Central memory CD8-positive, alpha-beta T cell (primary cell): ENCODE results near the gene AOC1.

ENCODE experiments used
- ATAC-seq: fragments of 150-1000 bp; cut with Tn5 transposase; replicated peaks from 2 replicates; pipeline ENCODE4 v1.10.0; 2022; ENCODE audit warnings: mild to moderate bottlenecking, moderate FRiP score, moderate number of reproducible peaks; ENCODE audit not compliant: poor library complexity, severe bottlenecking; ENCODE audit errors: extremely low read depth
- DNase-seq, 2 donors: peaks; one replicate each; pipeline ENCODE4 v3.0.0; 2021; ENCODE audit warnings: low spot score in 2 of 2
- H3K27ac Mint-ChIP-seq: one replicate; pipeline ENCODE4 v1.8.0; 2022; ENCODE audit warnings: low read depth, mild to moderate bottlenecking, moderate library complexity, mixed read lengths
- H3K27me3 Mint-ChIP-seq: one replicate; pipeline ENCODE4 v1.8.0; 2022; ENCODE audit warnings: mixed read lengths
- H3K36me3 Mint-ChIP-seq: one replicate; pipeline ENCODE4 v1.8.0; 2022; ENCODE audit warnings: mild to moderate bottlenecking, moderate library complexity, mixed read lengths; ENCODE audit not compliant: insufficient read depth
- H3K4me1 Mint-ChIP-seq: one replicate; pipeline ENCODE4 v1.8.0; 2022; ENCODE audit warnings: mixed read lengths
- H3K4me3 Mint-ChIP-seq: one replicate; pipeline ENCODE4 v1.8.0; 2022; ENCODE audit warnings: mild to moderate bottlenecking, moderate library complexity, mixed read lengths
- H3K9me3 Mint-ChIP-seq: one replicate; pipeline ENCODE4 v1.8.0; 2022; ENCODE audit warnings: mixed read lengths

The AOC1 gene

GRCh38 chr7:150845421-150845861 lies 6.9 kb upstream of the AOC1 start:
- H3K9me3 Mint-ChIP-seq = no peaks in the 10 kb centered on the region
- peaks cover 6% of the 10 kb centered on the region for H3K27me3 Mint-ChIP-seq
- DNase-seq = no peak
- H3K27ac Mint-ChIP-seq = no peak overlapping the region
- no peak for ATAC-seq
- no peak overlapping the region for H3K4me3 Mint-ChIP-seq
- no peaks in the 10 kb centered on the region for H3K36me3 Mint-ChIP-seq
- H3K4me1 Mint-ChIP-seq = no peaks in the 10 kb centered on the region

DNA sequence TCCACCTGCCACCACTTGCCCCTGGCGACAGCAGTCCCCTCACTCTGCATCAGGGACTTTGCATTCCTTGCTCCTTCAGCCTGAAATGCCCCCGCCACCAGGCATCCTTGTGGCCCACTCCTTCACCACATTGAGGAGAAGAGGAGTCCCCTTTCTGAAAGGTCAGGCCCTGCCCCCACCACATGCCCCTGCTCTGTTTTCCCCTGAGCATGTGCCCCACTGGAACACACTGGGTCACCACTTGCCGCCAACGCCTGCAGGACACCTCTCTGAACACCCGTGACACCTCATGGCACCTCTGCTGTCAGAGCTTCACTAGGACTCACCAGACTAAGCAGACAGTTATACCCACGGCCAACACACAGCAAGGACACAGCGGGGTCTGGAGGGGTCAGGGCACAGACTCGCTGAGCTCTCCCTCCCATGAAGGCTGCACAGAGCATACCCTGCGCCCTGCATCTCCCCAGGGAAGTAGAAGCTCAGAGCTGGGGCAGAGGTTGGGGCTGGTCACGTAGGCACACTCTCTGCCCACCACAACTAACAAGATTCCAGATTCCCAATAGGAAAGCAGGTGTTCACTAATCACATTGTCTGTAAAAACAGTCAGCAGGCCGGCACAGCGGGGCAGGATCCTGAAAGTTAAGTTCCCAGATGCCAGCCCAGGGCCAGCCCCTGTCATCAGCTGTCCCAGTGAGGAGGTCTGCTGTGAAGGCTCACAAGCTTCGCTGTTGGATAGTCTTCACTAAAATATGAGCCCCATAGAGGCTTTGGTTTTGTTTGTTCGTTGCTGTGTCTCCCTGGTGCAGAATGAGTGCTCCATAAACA lies 5.8 kb upstream of the AOC1 start:
- H3K27me3 Mint-ChIP-seq = peaks cover 17% of the 10 kb centered on the region
- ATAC-seq (no peak), DNase-seq (no peak)
- H3K4me3 Mint-ChIP-seq = no peak overlapping the region
- no peaks in the 10 kb centered on the region for H3K9me3 Mint-ChIP-seq
- no peaks in the 10 kb centered on the region for H3K4me1 Mint-ChIP-seq
- H3K27ac Mint-ChIP-seq = no peak overlapping the region
- no peaks in the 10 kb centered on the region for H3K36me3 Mint-ChIP-seq

DNA sequence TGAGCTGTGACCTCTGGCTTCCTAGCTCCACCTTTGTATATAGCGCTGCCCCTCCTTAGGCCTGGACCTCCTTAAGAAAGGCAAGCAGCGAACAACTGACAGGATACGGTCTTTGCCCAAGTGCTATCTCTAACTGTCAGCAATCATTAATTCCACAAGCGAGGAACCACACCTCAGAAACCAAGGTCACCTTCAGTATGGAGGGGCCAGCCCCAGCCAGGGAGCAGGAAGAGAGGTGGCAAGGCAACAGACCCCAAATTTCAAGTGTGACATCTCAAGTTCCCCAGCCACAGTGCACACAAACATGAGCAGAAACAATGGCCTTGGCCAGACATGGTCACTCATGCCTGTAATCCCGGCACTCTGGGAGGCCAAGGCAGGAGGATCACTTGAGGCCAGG lies 4.8 kb upstream of the AOC1 start:
- no peaks in the 10 kb centered on the region for H3K9me3 Mint-ChIP-seq
- H3K36me3 Mint-ChIP-seq = no peaks in the 10 kb centered on the region
- peaks cover 27% of the 10 kb centered on the region for H3K27me3 Mint-ChIP-seq
- H3K4me1 Mint-ChIP-seq = peaks cover 4% of the 10 kb centered on the region
- DNase-seq (no peak), ATAC-seq (no peak)
- no peak overlapping the region for H3K27ac Mint-ChIP-seq
- no peak overlapping the region for H3K4me3 Mint-ChIP-seq

DNA sequence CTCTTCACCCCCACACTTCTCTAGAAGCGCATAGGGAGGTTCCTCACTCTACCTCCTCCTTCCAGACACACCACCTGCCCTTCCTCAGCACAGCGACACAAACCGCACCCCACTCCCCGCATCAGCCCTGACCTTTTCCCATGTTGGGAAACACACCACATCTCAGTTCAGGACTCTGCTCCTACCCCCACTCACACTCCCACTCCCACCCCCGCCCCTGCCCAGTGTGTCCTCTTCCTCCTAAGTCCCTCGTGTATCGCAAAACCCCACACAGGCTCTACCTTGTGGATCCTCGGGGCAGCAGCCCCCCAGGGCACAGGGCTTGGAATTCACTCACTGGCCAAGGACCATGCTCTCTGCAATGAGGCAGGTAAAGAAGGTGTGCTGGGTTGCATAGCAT lies 4.2 kb upstream of the AOC1 start:
- Mint-ChIP-seq H3K27me3 (peaks cover 33% of the 10 kb centered on the region), H3K4me3 (no peak overlapping the region), H3K9me3 (no peaks in the 10 kb centered on the region), H3K27ac (no peak overlapping the region), H3K4me1 (peaks cover 5% of the 10 kb centered on the region), H3K36me3 (no peaks in the 10 kb centered on the region)
- no peak for DNase-seq
- ATAC-seq = no peak

GRCh38 chr7:150848561-150849115 lies 3.7 kb upstream of the AOC1 start:
- ATAC-seq (no peak), DNase-seq (no peak)
- H3K36me3 Mint-ChIP-seq = no peaks in the 10 kb centered on the region
- H3K27ac Mint-ChIP-seq = no peak overlapping the region
- H3K9me3 Mint-ChIP-seq = no peaks in the 10 kb centered on the region
- no peak overlapping the region for H3K4me3 Mint-ChIP-seq
- H3K27me3 Mint-ChIP-seq = peaks cover 35% of the 10 kb centered on the region
- peaks cover 5% of the 10 kb centered on the region for H3K4me1 Mint-ChIP-seq

DNA sequence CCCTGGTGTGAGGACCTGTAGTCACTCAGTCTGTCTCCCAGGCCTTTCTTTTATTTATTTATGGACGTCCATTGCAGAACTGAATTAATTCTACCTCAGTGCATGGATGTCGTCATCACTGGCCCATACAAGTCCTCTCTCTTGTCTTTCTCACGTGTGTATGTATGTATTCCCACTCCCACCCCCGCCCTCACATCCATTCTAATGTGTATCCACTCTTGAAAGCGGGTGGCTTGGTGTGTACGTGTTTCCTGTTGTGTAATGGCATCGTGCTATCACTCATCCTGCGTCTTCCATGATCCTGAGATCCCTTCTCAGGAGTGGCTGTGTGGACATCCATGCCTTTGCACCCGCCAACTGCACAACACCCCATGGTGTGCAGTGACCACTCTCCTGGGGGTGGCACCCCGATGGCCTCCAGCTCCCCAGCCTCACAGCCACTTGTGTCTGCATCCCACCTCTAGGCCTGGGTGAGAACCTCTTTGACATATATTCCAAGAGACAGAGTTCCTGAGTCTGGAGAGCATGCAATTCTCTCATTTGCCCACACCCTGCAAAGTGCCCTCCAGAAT lies 3.0 kb upstream of the AOC1 start:
- Mint-ChIP-seq H3K9me3 (no peaks in the 10 kb centered on the region), H3K4me3 (no peak overlapping the region), H3K4me1 (peaks cover 5% of the 10 kb centered on the region), H3K27ac (no peak overlapping the region), H3K27me3 (peaks cover 35% of the 10 kb centered on the region), H3K36me3 (no peaks in the 10 kb centered on the region)
- DNase-seq = no peak
- no peak for ATAC-seq

GRCh38 chr7:150850273-150850672 lies 2.0 kb upstream of the AOC1 start:
- peaks cover 5% of the 10 kb centered on the region for H3K4me1 Mint-ChIP-seq
- no peaks in the 10 kb centered on the region for H3K9me3 Mint-ChIP-seq
- peaks cover 38% of the 10 kb centered on the region for H3K27me3 Mint-ChIP-seq
- DNase-seq = no peak
- ATAC-seq = no peak
- H3K36me3 Mint-ChIP-seq = no peaks in the 10 kb centered on the region
- H3K4me3 Mint-ChIP-seq = no peak overlapping the region
- H3K27ac Mint-ChIP-seq = no peak overlapping the region

DNA sequence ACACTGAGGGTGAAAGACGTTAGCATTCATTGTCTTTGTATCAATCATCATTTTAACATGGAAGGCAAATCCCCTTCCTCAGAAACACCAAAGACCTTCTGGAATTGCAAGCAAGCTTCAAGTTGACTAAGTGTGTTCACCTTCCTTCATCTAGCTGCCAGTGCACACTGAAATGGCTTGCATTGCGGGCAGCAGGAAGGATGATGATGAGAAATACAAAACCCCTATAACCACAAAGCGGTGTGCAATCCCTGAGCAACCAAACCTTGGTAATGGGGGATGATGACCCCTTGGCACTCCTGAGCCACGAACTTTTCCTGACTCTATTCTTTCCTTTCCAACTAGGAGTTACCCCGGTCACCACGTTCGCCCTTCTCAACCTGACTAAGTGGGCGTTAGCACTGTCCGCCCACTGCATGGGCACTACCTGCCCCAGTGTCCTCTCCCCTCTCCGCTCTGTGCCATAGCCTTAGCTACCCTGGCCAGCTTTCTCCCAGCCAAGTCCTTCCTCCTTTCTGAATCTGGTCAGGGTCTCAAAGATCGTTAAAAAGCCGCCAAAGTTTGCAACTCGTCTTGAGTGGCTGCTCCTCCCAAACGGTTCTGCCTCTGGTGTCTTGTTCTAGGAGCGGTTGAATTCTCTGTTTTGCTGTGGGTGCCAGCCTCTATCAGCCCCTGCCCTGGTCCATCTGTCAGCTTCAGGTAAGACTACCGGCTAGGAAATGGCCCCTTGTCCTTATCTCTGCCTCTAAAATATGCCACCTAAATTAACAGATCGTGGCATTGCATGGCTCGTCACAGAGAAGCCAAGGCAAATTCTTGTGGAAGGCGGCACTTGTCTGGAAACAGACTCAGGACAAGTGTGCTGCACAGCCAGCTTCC lies 586 bp upstream of the AOC1 start:
- Mint-ChIP-seq H3K27me3 (peaks cover 53% of the 10 kb centered on the region), H3K36me3 (no peaks in the 10 kb centered on the region), H3K4me3 (no peak overlapping the region), H3K9me3 (no peaks in the 10 kb centered on the region), H3K4me1 (peaks cover 5% of the 10 kb centered on the region), H3K27ac (no peak overlapping the region)
- ATAC-seq (no peak), DNase-seq (peak in 1 of 2 donors; percentile 10)

DNA sequence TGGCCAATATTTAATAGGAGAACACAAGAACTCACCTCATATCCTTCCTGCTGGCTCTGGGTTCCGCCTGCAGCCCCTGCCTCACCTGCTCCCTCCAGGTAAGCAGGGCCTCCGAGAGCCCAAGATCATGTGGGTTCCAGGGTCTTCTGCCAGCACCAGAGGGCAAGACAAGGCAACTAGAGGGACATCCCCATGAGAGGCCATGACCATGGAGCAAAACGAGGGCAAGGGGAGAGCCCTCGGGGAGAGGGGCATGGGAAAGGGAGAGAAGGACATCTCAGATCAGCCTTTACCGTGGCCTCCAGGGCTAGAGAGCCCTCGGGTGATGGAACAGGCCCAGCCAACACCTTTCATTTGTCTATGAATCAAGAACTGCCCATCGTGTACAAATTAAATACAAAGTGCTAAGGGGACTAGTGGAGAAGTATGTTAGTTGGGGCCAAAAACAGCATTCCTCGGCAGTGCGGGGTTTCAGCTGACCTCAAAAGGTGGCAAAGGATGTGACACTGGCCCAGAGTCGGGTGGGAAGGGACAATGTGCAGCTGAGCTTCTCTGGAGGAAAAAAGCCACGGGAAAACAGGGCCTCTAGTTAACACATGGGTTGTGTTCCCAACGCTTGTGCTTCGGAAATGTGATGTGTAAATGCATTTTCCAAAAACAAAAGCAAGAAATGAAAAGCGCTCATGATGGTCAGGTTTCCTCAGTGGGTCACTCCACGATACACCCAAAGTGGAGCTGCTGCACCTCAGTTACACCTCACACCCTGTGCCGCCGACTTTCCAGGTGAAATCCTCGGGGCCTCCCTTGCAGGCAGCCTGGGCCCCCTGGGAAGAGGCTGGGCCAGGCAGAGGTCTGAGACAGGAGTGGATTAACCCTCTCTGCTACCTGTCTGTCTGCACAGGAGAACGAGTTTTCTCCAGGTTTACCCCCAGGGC lies 2.0 kb downstream of the AOC1 start:
- Mint-ChIP-seq H3K27ac (no peak overlapping the region), H3K27me3 (peaks cover 70% of the 10 kb centered on the region), H3K4me1 (peaks cover 5% of the 10 kb centered on the region), H3K4me3 (no peak overlapping the region), H3K9me3 (no peaks in the 10 kb centered on the region), H3K36me3 (no peaks in the 10 kb centered on the region)
- ATAC-seq (no peak), DNase-seq (peak; percentile 2 to 7)

DNA sequence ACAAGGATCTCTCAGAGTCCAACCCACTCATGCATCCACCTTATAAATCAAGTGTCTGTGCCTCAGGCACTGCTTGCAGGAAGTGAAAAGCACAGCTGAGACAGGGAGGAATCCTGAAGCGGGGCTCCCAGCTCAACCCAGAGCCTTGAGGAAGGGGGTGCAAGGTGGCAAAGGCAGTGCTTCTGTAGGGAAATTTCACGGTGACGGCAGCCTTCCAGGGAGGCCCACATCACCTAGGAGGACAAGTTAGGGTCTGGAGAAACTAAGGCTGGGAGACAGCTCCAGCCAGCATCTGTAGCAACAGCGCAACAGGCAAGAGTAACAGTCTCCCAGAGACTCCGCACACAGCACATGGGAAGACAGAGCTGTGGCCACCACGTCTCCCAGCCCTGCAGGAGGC lies 2.7 kb downstream of the AOC1 start:
- ATAC-seq = no peak
- Mint-ChIP-seq H3K27ac (no peak overlapping the region), H3K9me3 (no peaks in the 10 kb centered on the region), H3K36me3 (no peaks in the 10 kb centered on the region), H3K4me1 (peaks cover 5% of the 10 kb centered on the region), H3K4me3 (no peak overlapping the region), H3K27me3 (peaks cover 68% of the 10 kb centered on the region)
- DNase-seq = peak; percentile 5 to 8

DNA sequence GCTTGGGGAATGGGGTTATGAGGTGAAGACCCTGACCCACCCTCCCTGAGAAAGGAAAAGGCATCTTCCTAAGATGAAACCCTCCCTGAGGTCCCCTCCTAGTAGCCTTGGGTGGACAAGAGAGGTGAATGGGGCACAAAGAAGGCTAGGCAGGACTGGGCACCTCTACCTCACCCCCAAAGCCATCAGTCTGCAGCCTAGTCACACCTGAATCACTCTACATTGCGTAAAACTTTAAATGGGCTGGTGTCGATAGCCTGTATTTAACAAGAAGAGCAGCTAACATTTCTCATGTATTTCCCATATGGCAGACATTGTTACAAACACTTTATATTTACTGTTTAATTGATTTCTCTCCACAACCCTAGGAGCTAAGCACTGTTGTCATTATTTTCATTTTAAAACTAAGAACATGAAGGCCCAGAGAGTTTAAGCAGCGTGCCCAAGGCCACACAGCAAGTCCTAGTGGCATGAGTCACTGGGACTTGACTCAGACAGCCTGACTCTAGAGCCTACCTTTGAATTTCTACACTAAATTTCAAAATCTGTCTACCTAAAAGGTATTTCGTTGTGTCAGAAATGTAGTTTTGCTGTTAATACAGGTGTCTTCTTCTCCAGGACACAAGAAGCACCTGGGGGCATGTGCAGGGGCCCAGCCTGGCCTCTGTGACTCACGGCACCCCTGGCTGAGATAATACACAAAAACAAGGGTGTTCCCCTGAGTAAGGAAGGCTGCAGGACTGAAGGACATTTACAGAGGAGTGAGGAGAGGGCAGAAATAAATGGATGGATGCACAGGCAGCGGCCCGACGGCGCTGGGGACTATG lies 3.4 kb downstream of the AOC1 start:
- peaks cover 1% of the 10 kb centered on the region for H3K36me3 Mint-ChIP-seq
- H3K27ac Mint-ChIP-seq = no peak overlapping the region
- peak in 1 of 2 donors; percentile 1 for DNase-seq
- H3K4me3 Mint-ChIP-seq = no peak overlapping the region
- no peak for ATAC-seq
- H3K27me3 Mint-ChIP-seq = peaks cover 61% of the 10 kb centered on the region
- H3K9me3 Mint-ChIP-seq = no peaks in the 10 kb centered on the region
- peaks cover 5% of the 10 kb centered on the region for H3K4me1 Mint-ChIP-seq
